ENCODE measurements around the gene IL1A.

Gene IL1A

GRCh38 chr2:112794841-112795240, 10.5 kb upstream of the IL1A start:
- ChIA-PET POLR2A (no interaction called here), CTCF (no interaction called here)
- no peak overlapping the region for H3K4me3 ChIP-seq (ENCODE audit: low read depth, low read length)
- TF ChIP-seq CTCF (IDR thresholded peaks at IDR 0.05; ENCODE audit: insufficient read depth, low read length, missing control alignments): no peak
- DNase-seq (ENCODE audit: low read depth, low spot score): no peak

- no peak for DNase-seq (ENCODE audit: low read depth, low spot score)
- POLR2A ChIA-PET: no interaction called here
- no peak overlapping the region for H3K4me3 ChIP-seq (ENCODE audit: low read depth, low read length)
- TF ChIP-seq CTCF (IDR thresholded peaks at IDR 0.05; ENCODE audit: insufficient read depth, low read length, missing control alignments): no peak
- CTCF ChIA-PET: no interaction called here
Measured at GRCh38 chr2:112794131-112794733, 9.9 kb upstream of the IL1A start.

GRCh38 chr2:112793449-112793978, 9.2 kb upstream of the IL1A start:
- ChIA-PET CTCF (interaction anchor here (0.7 kb wide), 1 partner anchor 18 kb away, joined by 3 read pairs; no protein-coding TSS in a partner anchor), POLR2A (no interaction called here)
- no peak for DNase-seq (ENCODE audit: low read depth, low spot score)
- no peak overlapping the region for H3K4me3 ChIP-seq (ENCODE audit: low read depth, low read length)
- no peak for TF ChIP-seq CTCF (IDR thresholded peaks at IDR 0.05; ENCODE audit: insufficient read depth, low read length, missing control alignments)

GRCh38 chr2:112792419-112792818, 8.1 kb upstream of the IL1A start:
- H3K4me3 ChIP-seq (ENCODE audit: low read depth, low read length): no peak overlapping the region
- no peak for TF ChIP-seq CTCF (IDR thresholded peaks at IDR 0.05; ENCODE audit: insufficient read depth, low read length, missing control alignments)
- DNase-seq (ENCODE audit: low read depth, low spot score): no peak
- ChIA-PET POLR2A (no interaction called here), CTCF (interaction anchor here (1.1 kb wide), 1 partner anchor 11 kb away, joined by 3 read pairs; no protein-coding TSS in a partner anchor)

GRCh38 chr2:112791693-112792230, 7.5 kb upstream of the IL1A start:
- no peak for TF ChIP-seq CTCF (IDR thresholded peaks at IDR 0.05; ENCODE audit: insufficient read depth, low read length, missing control alignments)
- CTCF ChIA-PET: interaction anchor here (1.1 kb wide), 1 partner anchor 10 kb away, joined by 3 read pairs; no protein-coding TSS in a partner anchor
- POLR2A ChIA-PET: no interaction called here
- no peak for DNase-seq (ENCODE audit: low read depth, low spot score)
- no peak overlapping the region for H3K4me3 ChIP-seq (ENCODE audit: low read depth, low read length)

- no peak for DNase-seq (ENCODE audit: low read depth, low spot score)
- POLR2A ChIA-PET: no interaction called here
Measured at GRCh38 chr2:112791019-112791418, 6.7 kb upstream of the IL1A start.

More at GRCh38 chr2:112791019-112791418, 6.7 kb upstream of the IL1A start:
- no peak overlapping the region for H3K4me3 ChIP-seq (ENCODE audit: low read depth, low read length)
- CTCF ChIA-PET: interaction anchor here (1.1 kb wide), 1 partner anchor 9 kb away, joined by 3 read pairs; no protein-coding TSS in a partner anchor
- TF ChIP-seq CTCF (IDR thresholded peaks at IDR 0.05; ENCODE audit: insufficient read depth, low read length, missing control alignments): no peak
